Lower leg skin (tissue), 4 donors: ENCODE measurements around the gene TRPC3. TPM values are rescaled to one million over a fixed set of nuclear protein-coding genes. Genes with fewer than 3 reads are reported as not detected.

Source experiments
- DNase-seq, 2 donors: peaks; one replicate each; pipeline ENCODE4 v3.0.0-alpha.2; 2019; ENCODE audit warnings: low spot score in 2 of 2
- H3K4me3 ChIP-seq: fragments of 200-600 bp; sonication (generic); 2 replicates; pipeline ENCODE4 v1.5.1; 2017; ENCODE audit warnings: mild to moderate bottlenecking, low read depth; ENCODE audit not compliant: poor library complexity, severe bottlenecking
- CTCF ChIP-seq, 3 donors: fragments of 450-650 bp; IDR thresholded peaks; one replicate each; pipeline ENCODE4 v1.5.1; 2016; ENCODE audit warnings: antibody characterized with exemption in 3 of 3, mild to moderate bottlenecking in 3 of 3, moderate library complexity in 2 of 3
- POLR2A ChIP-seq, 2 donors: fragments of 450-650 bp; IDR thresholded peaks; one replicate each; pipeline ENCODE4 v1.6.1; 2016 to 2017; ENCODE audit warnings: antibody characterized with exemption in 2 of 2, mild to moderate bottlenecking in 1 of 2, moderate library complexity in 1 of 2
- WGBS, 2 donors: methylation state at CpG; one replicate each; pipeline ENCODE4 v1.1.5; 2018; 5-methylcytosine and 5-hydroxymethylcytosine counted together
- intact Hi-C: fragments of 100-400 bp; cut with DNase I; formaldehyde crosslinking; loops from one replicate; pipeline ENCODE4 v1.15.0; 2023; ENCODE audit warnings: low total_unique reads
- total RNA-seq, 4 donors: library from RNA; depleted of rRNA; stranded (reverse); fragments of >200 nt; gene quantifications; one replicate each; pipeline ENCODE4 v1.1.0, GENCODE V29; 2016

The TRPC3 gene
- total RNA-seq, 4 donors from 2014 or later = 0.06 to 0.38 (median 0.25) TPM

- DNase-seq = no peak
- WGBS, 2 donors = 89 to 98% methylated on average over 1 of the region's 1 CpG
- no peak for TF ChIP-seq POLR2A (IDR thresholded peaks at IDR 0.05)
- no peak for TF ChIP-seq CTCF (IDR thresholded peaks at IDR 0.05)
- H3K4me3 ChIP-seq = no peak overlapping the region
- intact Hi-C loops = no loop called here
These were observed 100.5 kb downstream of the TRPC3 start for GRCh38 chr4:121851354-121851753.

DNA sequence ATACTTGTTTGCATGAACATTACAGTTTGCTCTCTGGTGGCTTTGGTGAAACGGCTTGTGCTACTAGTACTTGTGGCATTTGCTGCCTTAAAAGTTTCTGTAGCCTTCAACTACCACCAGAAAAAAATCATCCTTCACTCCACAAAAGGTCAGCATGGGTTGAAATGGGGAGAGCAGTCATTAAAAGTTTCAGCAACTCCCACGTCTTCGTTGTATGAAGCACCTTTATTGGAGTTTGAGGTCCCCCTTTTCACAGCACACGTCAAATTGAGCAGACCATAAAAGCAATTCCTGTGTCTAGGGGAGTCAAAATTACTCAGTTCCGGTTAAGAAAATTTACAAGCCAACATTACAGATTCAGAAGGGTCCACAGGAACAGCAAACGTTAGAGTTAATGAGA lies 105.2 kb downstream of the TRPC3 start:
- H3K4me3 ChIP-seq = no peak overlapping the region
- WGBS, 2 donors = 80 to 86% methylated on average over 6 of the region's 6 CpGs
- no peak for TF ChIP-seq POLR2A (IDR thresholded peaks at IDR 0.05)
- TF ChIP-seq CTCF (IDR thresholded peaks at IDR 0.05) = no peak
- no peak for DNase-seq
- intact Hi-C loops = no loop called here

DNA sequence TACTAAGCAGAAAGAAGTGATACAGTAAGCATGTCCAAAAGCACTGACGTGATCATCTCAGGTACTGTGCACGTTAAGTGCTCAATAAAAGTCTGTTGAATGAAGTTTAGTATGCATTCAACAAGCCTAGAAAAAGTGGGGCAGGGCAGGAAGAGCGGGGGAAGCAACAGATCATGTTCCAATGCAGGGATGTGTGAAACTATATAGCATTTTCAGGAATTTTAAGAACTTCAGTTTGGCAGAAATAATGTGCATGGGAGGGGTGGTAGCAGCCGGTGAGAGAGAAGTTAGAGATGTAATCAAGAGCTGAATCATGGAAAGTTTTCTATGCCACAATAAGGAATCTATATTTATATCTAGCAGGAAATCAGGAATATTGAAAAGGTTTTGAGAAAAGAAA lies 109.0 kb downstream of the TRPC3 start:
- WGBS, 2 donors = 91% methylated on average over 4 of the region's 4 CpGs
- no peak overlapping the region for H3K4me3 ChIP-seq
- no peak for DNase-seq
- intact Hi-C loops = no loop called here
- TF ChIP-seq CTCF (IDR thresholded peaks at IDR 0.05) = no peak
- TF ChIP-seq POLR2A (IDR thresholded peaks at IDR 0.05) = no peak

GRCh38 chr4:121838136-121838535 lies 113.7 kb downstream of the TRPC3 start:
- no peak overlapping the region for H3K4me3 ChIP-seq
- TF ChIP-seq CTCF (IDR thresholded peaks at IDR 0.05) (no peak), POLR2A (IDR thresholded peaks at IDR 0.05) (no peak)
- intact Hi-C loops = no loop called here
- no peak for DNase-seq

DNA sequence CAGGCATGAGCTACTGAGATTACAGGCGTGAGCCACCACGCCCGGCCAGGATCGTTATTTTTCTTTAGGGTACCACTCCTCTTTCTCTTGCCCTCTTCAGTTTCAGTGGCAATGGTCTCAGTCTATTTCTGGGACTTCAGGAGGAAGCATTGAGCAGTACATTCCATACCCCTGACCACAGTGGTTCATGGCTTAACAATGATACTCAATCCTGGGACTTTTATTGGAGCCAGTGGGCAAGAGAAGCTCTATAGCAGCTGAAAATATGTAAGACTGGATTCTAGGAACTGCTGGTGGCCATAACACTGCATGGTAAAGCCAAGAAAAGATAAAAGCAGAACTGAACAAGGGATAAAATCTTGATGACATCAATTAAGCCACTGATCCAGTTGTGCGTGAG lies 122.3 kb downstream of the TRPC3 start:
- no peak for TF ChIP-seq CTCF (IDR thresholded peaks at IDR 0.05)
- H3K4me3 ChIP-seq = no peak overlapping the region
- 77 to 85% methylated on average over 5 of the region's 5 CpGs for WGBS, 2 donors
- DNase-seq = no peak
- intact Hi-C loops = no loop called here

Other genes starting within 250 kb of the TRPC3 start
- gene SMIM43, start 186.9 kb downstream of the TRPC3 start, total RNA-seq = not detected
- 10 to 100 TPM; 15.2 to 35.7 (median 21.2) TPM for gene EXOSC9, start 150.7 kb downstream of the TRPC3 start, total RNA-seq
- 1 to 10 TPM; 2.0 to 7.3 (median 4.0) TPM for gene CCNA2, start 128.2 kb downstream of the TRPC3 start, total RNA-seq
- gene BBS7, start 81.6 kb downstream of the TRPC3 start, total RNA-seq = 10 to 100 TPM; 11.7 to 19.8 (median 11.9) TPM
- 10 to 100 TPM; 56.6 to 92.5 (median 72.8) TPM for gene BLTP1, start 200.3 kb upstream of the TRPC3 start, total RNA-seq